ENCODE measurements around the gene LPCAT1.

DNA sequence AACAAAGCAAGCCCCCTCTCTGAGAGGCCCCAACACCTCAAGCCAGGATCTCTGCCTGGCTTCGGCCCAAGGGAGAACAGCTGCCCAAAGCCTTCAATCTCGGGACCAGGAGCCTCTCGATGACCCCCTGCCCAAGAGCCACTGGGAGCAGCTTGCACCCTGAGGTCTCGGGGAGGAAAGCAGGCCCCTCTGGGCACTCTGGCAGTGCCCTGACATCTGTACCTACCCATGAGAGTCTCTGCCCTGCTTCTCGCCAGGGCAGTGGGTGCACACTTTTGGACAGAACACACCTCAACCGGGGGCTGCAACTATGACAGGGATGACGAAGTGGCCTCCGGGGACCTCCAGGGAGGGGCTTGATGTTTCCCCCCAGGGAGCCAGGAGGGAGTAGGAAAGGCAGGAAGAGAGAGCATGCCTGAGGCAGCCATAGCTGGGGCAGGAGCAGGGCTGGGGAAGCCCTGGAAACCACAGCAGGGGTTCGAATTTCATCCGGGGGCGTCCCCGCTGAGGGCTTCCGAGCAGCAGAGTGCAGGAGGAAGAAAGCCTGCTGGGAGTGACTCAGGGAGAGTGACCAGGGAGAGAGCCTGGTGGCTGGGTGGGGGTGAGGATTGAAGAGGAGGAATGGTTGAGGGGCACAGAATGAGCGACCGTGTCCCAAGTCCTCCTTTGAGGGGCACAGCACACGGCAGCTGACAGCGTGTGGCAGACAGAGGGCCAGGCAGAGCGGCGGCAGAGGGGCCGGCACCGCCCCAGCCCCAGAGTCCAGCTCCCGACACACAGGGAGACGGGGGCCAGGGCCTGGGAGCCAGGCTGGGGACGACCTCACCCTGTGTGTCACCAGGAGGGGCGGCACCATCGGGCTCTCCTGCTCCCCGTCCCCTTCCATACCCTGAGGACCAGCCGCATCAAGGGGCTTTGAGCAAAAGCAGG is 1.8 kb downstream of the LPCAT1 start:
- TF ChIP-seq, protein P1, sequence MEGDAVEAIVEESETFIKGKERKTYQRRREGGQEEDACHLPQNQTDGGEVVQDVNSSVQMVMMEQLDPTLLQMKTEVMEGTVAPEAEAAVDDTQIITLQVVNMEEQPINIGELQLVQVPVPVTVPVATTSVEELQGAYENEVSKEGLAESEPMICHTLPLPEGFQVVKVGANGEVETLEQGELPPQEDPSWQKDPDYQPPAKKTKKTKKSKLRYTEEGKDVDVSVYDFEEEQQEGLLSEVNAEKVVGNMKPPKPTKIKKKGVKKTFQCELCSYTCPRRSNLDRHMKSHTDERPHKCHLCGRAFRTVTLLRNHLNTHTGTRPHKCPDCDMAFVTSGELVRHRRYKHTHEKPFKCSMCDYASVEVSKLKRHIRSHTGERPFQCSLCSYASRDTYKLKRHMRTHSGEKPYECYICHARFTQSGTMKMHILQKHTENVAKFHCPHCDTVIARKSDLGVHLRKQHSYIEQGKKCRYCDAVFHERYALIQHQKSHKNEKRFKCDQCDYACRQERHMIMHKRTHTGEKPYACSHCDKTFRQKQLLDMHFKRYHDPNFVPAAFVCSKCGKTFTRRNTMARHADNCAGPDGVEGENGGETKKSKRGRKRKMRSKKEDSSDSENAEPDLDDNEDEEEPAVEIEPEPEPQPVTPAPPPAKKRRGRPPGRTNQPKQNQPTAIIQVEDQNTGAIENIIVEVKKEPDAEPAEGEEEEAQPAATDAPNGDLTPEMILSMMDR (conservative IDR thresholded peaks at IDR 0.05), result no peak
- no peak for TF ChIP-seq ZFX (IDR thresholded peaks at IDR 0.05)

All from C4-2B (cell line).